Osteocyte (in vitro differentiated cells): ENCODE measurements around the gene PARD6A. TPM values are rescaled to one million over a fixed set of nuclear protein-coding genes. Genes with fewer than 3 reads are reported as not detected.

Experiments
- DNase-seq: peaks from one replicate; pipeline ENCODE4 v3.0.0; 2021; ENCODE audit warnings: mixed read lengths; ENCODE audit not compliant: unreplicated experiment; ENCODE audit errors: extremely low spot score
- H3K27ac Mint-ChIP-seq: one replicate; pipeline ENCODE4 v1.8.0; 2021; ENCODE audit warnings: mild to moderate bottlenecking, mixed read lengths; ENCODE audit not compliant: unreplicated experiment
- H3K27me3 Mint-ChIP-seq: one replicate; pipeline ENCODE4 v1.8.0; 2021; ENCODE audit warnings: mixed read lengths; ENCODE audit not compliant: unreplicated experiment
- H3K36me3 Mint-ChIP-seq: one replicate; pipeline ENCODE4 v1.8.0; 2021; ENCODE audit warnings: mixed read lengths; ENCODE audit not compliant: unreplicated experiment
- H3K4me1 Mint-ChIP-seq: one replicate; pipeline ENCODE4 v1.8.0; 2021; ENCODE audit warnings: mixed read lengths; ENCODE audit not compliant: unreplicated experiment
- H3K4me3 Mint-ChIP-seq: one replicate; pipeline ENCODE4 v1.8.0; 2021; ENCODE audit warnings: mild to moderate bottlenecking, moderate library complexity, mixed read lengths; ENCODE audit not compliant: unreplicated experiment
- H3K9me3 Mint-ChIP-seq: one replicate; pipeline ENCODE4 v1.8.0; 2021; ENCODE audit warnings: mixed read lengths; ENCODE audit not compliant: unreplicated experiment
- CTCF ChIP-seq: fragments of 200-600 bp; sonication (generic); IDR thresholded peaks from 2 replicates; pipeline ENCODE4 v1.5.0; 2021; ENCODE audit warnings: antibody characterized with exemption, mild to moderate bottlenecking, moderate library complexity
- total RNA-seq: library from RNA; stranded (reverse); gene quantifications from 2 replicates; pipeline ENCODE4 v1.2.1, GENCODE V29; 2021

PARD6A gene
- total RNA-seq, 1 donor from 2014 or later = 4.6 TPM

- Mint-ChIP-seq H3K9me3 (no peaks in the 10 kb centered on the region), H3K36me3 (no peaks in the 10 kb centered on the region), H3K4me3 (no peak overlapping the region), H3K4me1 (peaks cover 2% of the 10 kb centered on the region), H3K27me3 (peaks cover 18% of the 10 kb centered on the region), H3K27ac (no peak overlapping the region)
- no peak for DNase-seq
- TF ChIP-seq CTCF = no peak
Measured at GRCh38 chr16:67647681-67648080, 13.1 kb upstream of the PARD6A start.

- DNase-seq = no peak
- no peak for TF ChIP-seq CTCF
- Mint-ChIP-seq H3K4me3 (no peak overlapping the region), H3K36me3 (no peaks in the 10 kb centered on the region), H3K4me1 (peaks cover 2% of the 10 kb centered on the region), H3K27me3 (peaks cover 18% of the 10 kb centered on the region), H3K9me3 (no peaks in the 10 kb centered on the region), H3K27ac (no peak overlapping the region)
Measured at GRCh38 chr16:67648088-67648763, 12.5 kb upstream of the PARD6A start.

- H3K4me1 Mint-ChIP-seq = peaks cover 5% of the 10 kb centered on the region
- no peak overlapping the region for H3K4me3 Mint-ChIP-seq
- no peaks in the 10 kb centered on the region for H3K9me3 Mint-ChIP-seq
- peaks cover 18% of the 10 kb centered on the region for H3K27me3 Mint-ChIP-seq
- H3K27ac Mint-ChIP-seq = no peak overlapping the region
- H3K36me3 Mint-ChIP-seq = no peaks in the 10 kb centered on the region
- DNase-seq = no peak
- no peak for TF ChIP-seq CTCF
Measured at GRCh38 chr16:67648764-67649407, 11.9 kb upstream of the PARD6A start.

- Mint-ChIP-seq H3K27ac (no peak overlapping the region), H3K4me3 (no peak overlapping the region), H3K27me3 (peaks cover 18% of the 10 kb centered on the region), H3K4me1 (peaks cover 5% of the 10 kb centered on the region), H3K9me3 (no peaks in the 10 kb centered on the region), H3K36me3 (no peaks in the 10 kb centered on the region)
- no peak for DNase-seq
- no peak for TF ChIP-seq CTCF
Measured at GRCh38 chr16:67649494-67649931, 11.2 kb upstream of the PARD6A start.

- H3K4me1 Mint-ChIP-seq = peaks cover 5% of the 10 kb centered on the region
- H3K36me3 Mint-ChIP-seq = no peaks in the 10 kb centered on the region
Measured at GRCh38 chr16:67650023-67650422, 10.7 kb upstream of the PARD6A start.

More at GRCh38 chr16:67650023-67650422, 10.7 kb upstream of the PARD6A start:
- Mint-ChIP-seq H3K4me3 (no peak overlapping the region), H3K27ac (no peak overlapping the region), H3K9me3 (no peaks in the 10 kb centered on the region), H3K27me3 (peaks cover 18% of the 10 kb centered on the region)
- no peak for DNase-seq
- no peak for TF ChIP-seq CTCF
